Smooth muscle cell (in vitro differentiated cells): ENCODE measurements around the gene ZIC4. TPM values are rescaled to one million over a fixed set of nuclear protein-coding genes. Genes with fewer than 3 reads are reported as not detected.

Experiments
- DNase-seq: peaks from one replicate; lab custom pipeline; 2025; ENCODE audit not compliant: unreplicated experiment; lab: John Stamatoyannopoulos, UW
- H2AFZ ChIP-seq: fragments of 200-600 bp; sonication (generic); 2 replicates; pipeline ENCODE4 v1.6.0; 2016; ENCODE audit warnings: antibody characterized with exemption, low read depth, mild to moderate bottlenecking
- H3F3A ChIP-seq: fragments of 200-600 bp; sonication (generic); 2 replicates; pipeline ENCODE4 v1.6.0; 2017; ENCODE audit warnings: antibody characterized with exemption, low read depth
- H3K27ac ChIP-seq: fragments of 200-600 bp; sonication (generic); 2 replicates; pipeline ENCODE4 v1.5.1; 2016; ENCODE audit warnings: low read depth, mild to moderate bottlenecking
- H3K27me3 ChIP-seq: fragments of 200-600 bp; sonication (generic); 2 replicates; pipeline ENCODE4 v1.6.1; 2016; ENCODE audit warnings: low read depth, mild to moderate bottlenecking
- H3K36me3 ChIP-seq: fragments of 200-600 bp; sonication (generic); 2 replicates; pipeline ENCODE4 v1.5.1; 2016; ENCODE audit warnings: low read depth
- H3K4me1 ChIP-seq: fragments of 200-600 bp; sonication (generic); 2 replicates; pipeline ENCODE4 v1.5.1; 2016; ENCODE audit warnings: low read depth
- H3K4me2 ChIP-seq: fragments of 200-600 bp; sonication (generic); 2 replicates; pipeline ENCODE4 v1.6.0; 2016; ENCODE audit warnings: mild to moderate bottlenecking
- H3K4me3 ChIP-seq: fragments of 200-600 bp; sonication (generic); 2 replicates; pipeline ENCODE4 v1.5.1; 2016; ENCODE audit warnings: mild to moderate bottlenecking
- H3K79me2 ChIP-seq: fragments of 200-600 bp; sonication (generic); 2 replicates; pipeline ENCODE4 v1.6.0; 2016; ENCODE audit warnings: low read depth, mild to moderate bottlenecking
- H3K9ac ChIP-seq: fragments of 200-600 bp; sonication (generic); 2 replicates; pipeline ENCODE4 v1.6.0; 2016; ENCODE audit warnings: low read depth
- H3K9me3 ChIP-seq: fragments of 200-600 bp; sonication (generic); replicated peaks from 2 replicates; pipeline ENCODE4 v1.5.1; 2016; ENCODE audit warnings: low read depth
- H4K20me1 ChIP-seq: fragments of 200-600 bp; sonication (generic); 2 replicates; pipeline ENCODE4 v1.6.0; 2016; ENCODE audit warnings: low read depth
- CTCF ChIP-seq: fragments of 200-600 bp; sonication (generic); IDR thresholded peaks from 2 replicates; pipeline ENCODE4 v1.5.1; 2017; ENCODE audit warnings: borderline replicate concordance, mild to moderate bottlenecking, antibody characterized with exemption; ENCODE audit not compliant: insufficient read depth, poor library complexity, severe bottlenecking
- WGBS: methylation state at CpG from one replicate; pipeline ENCODE4 v1.1.7; 2016; ENCODE audit warnings: low lambda C conversion rate; 5-methylcytosine and 5-hydroxymethylcytosine counted together
- polyA plus RNA-seq: library from polyadenylated mRNA; unstranded; fragments of >200 nt; fragmentation: Nextera tagmentation; extraction: Ambion mirVana; gene quantifications from 2 replicates; pipeline ENCODE4 v1.2.1, GENCODE V29; 2016
- total RNA-seq: library from RNA; depleted of rRNA; stranded (reverse); fragments of >200 nt; gene quantifications from 2 replicates; pipeline ENCODE4 v1.2.3, GENCODE V29; 2014

Gene ZIC4
- total and polyA plus RNA-seq, 2 experiments from 2014 or later = not detected

GRCh38 chr3:147387291-147387884, 19.0 kb downstream of the ZIC4 start:
- H3K4me3 ChIP-seq = no peak overlapping the region
- WGBS = 15% methylated on average over 10 of the region's 10 CpGs
- H3K4me2 ChIP-seq = no peak overlapping the region
- H3K27ac ChIP-seq = no peak overlapping the region
- H3K4me1 ChIP-seq = peaks cover 8% of the 10 kb centered on the region
- no peaks in the 10 kb centered on the region for H4K20me1 ChIP-seq
- no peak for DNase-seq
- TF ChIP-seq CTCF = no peak
- no peak overlapping the region for H3K9ac ChIP-seq
- no peaks in the 10 kb centered on the region for H3K9me3 ChIP-seq
- H2AFZ ChIP-seq = no peak overlapping the region
- H3F3A ChIP-seq = no peaks in the 10 kb centered on the region
- peaks cover 100% of the 10 kb centered on the region for H3K27me3 ChIP-seq
- H3K36me3 ChIP-seq = no peaks in the 10 kb centered on the region
- no peaks in the 10 kb centered on the region for H3K79me2 ChIP-seq

- no peak overlapping the region for H2AFZ ChIP-seq
- 32% methylated on average over 23 of the region's 23 CpGs for WGBS
- no peaks in the 10 kb centered on the region for H3K79me2 ChIP-seq
These were observed 21.0 kb downstream of the ZIC4 start for GRCh38 chr3:147385059-147386012.

GRCh38 chr3:147384210-147385058, 21.9 kb downstream of the ZIC4 start:
- no peak for TF ChIP-seq CTCF
- Histone ChIP-seq H3K27me3 (peaks cover 100% of the 10 kb centered on the region), H4K20me1 (no peaks in the 10 kb centered on the region), H3K4me2 (no peak overlapping the region), H3K27ac (no peak overlapping the region), H3K79me2 (no peaks in the 10 kb centered on the region), H3K36me3 (no peaks in the 10 kb centered on the region), H3K9me3 (no peaks in the 10 kb centered on the region), H3K4me3 (no peak overlapping the region), H3K9ac (no peak overlapping the region), H3F3A (no peaks in the 10 kb centered on the region), H3K4me1 (peaks cover 8% of the 10 kb centered on the region), H2AFZ (no peak overlapping the region)
- no peak for DNase-seq
- WGBS = 18% methylated on average over 27 of the region's 27 CpGs

More at GRCh38 chr3:147385059-147386012, 21.0 kb downstream of the ZIC4 start:
- Histone ChIP-seq H3K4me2 (no peak overlapping the region), H3K9me3 (no peaks in the 10 kb centered on the region), H3K27me3 (peaks cover 100% of the 10 kb centered on the region), H3K27ac (no peak overlapping the region), H3K36me3 (no peaks in the 10 kb centered on the region), H3K4me3 (no peak overlapping the region), H3F3A (no peaks in the 10 kb centered on the region), H4K20me1 (no peaks in the 10 kb centered on the region), H3K4me1 (peaks cover 8% of the 10 kb centered on the region), H3K9ac (no peak overlapping the region)
- DNase-seq = no peak
- TF ChIP-seq CTCF = no peak
